IgD-negative memory B cell (primary cell): ENCODE results near the gene RAD51B. TPM values are rescaled to one million over a fixed set of nuclear protein-coding genes. Genes with fewer than 3 reads are reported as not detected.

Source experiments
- H3K27ac Mint-ChIP-seq, 3 donors: one replicate each; pipeline ENCODE4 v1.8.0; 2020 to 2022; ENCODE audit warnings: mild to moderate bottlenecking in 3 of 3, mixed read lengths in 3 of 3, moderate library complexity in 1 of 3
- H3K27me3 Mint-ChIP-seq: one replicate; pipeline ENCODE4 v1.8.0; 2021; ENCODE audit warnings: mixed read lengths
- H3K36me3 Mint-ChIP-seq: one replicate; pipeline ENCODE4 v1.8.0; 2020; ENCODE audit warnings: mild to moderate bottlenecking, mixed read lengths
- H3K4me1 Mint-ChIP-seq, 3 donors: one replicate each; pipeline ENCODE4 v1.8.0; 2020 to 2022; ENCODE audit warnings: mixed read lengths in 3 of 3, mild to moderate bottlenecking in 1 of 3
- H3K4me3 Mint-ChIP-seq, 4 donors: one replicate each; pipeline ENCODE4 v1.8.0; 2020 to 2022; ENCODE audit warnings: mild to moderate bottlenecking in 4 of 4, mixed read lengths in 4 of 4, moderate library complexity in 3 of 4
- H3K9me3 Mint-ChIP-seq, 3 donors: one replicate each; pipeline ENCODE4 v1.8.0; 2020 to 2021; ENCODE audit warnings: mixed read lengths in 3 of 3, mild to moderate bottlenecking in 1 of 3
- polyA plus RNA-seq: library from polyadenylated mRNA; unstranded; fragments of 300-500 nt; fragmentation: Illumina TruSeq; gene quantifications from one replicate; pipeline ENCODE4 v1.2.3, GENCODE V29; 2021

Gene RAD51B
- polyA plus RNA-seq, 1 donor from 2014 or later: 24.9 TPM

- H3K27me3 Mint-ChIP-seq: peaks cover 4% of the 10 kb centered on the region
- peaks cover 6 to 13% (median 11%) of the 10 kb centered on the region in 3 donors for H3K4me1 Mint-ChIP-seq
- H3K9me3 Mint-ChIP-seq: peaks cover 0 to under 1% (median under 1%) of the 10 kb centered on the region in 3 donors
- no peak overlapping the region for H3K4me3 Mint-ChIP-seq
- peak overlapping the region in 1 of 3 donors; percentile 46 for H3K27ac Mint-ChIP-seq
- H3K36me3 Mint-ChIP-seq: peaks cover 3% of the 10 kb centered on the region
Measured at GRCh38 chr14:68623826-68624225, 804.2 kb downstream of the RAD51B start.

GRCh38 chr14:68624541-68625220 lies 805.1 kb downstream of the RAD51B start:
- no peak overlapping the region for H3K27ac Mint-ChIP-seq
- no peak overlapping the region for H3K4me3 Mint-ChIP-seq
- peaks cover 8 to 14% (median 14%) of the 10 kb centered on the region in 3 donors for H3K4me1 Mint-ChIP-seq
- peaks cover 4% of the 10 kb centered on the region for H3K27me3 Mint-ChIP-seq
- H3K36me3 Mint-ChIP-seq: peaks cover 3% of the 10 kb centered on the region
- no peaks in the 10 kb centered on the region for H3K9me3 Mint-ChIP-seq

GRCh38 chr14:68625366-68626090 lies 805.9 kb downstream of the RAD51B start:
- peaks cover 3% of the 10 kb centered on the region for H3K36me3 Mint-ChIP-seq
- peaks cover 8 to 14% (median 14%) of the 10 kb centered on the region in 3 donors for H3K4me1 Mint-ChIP-seq
- no peak overlapping the region for H3K4me3 Mint-ChIP-seq
- H3K27me3 Mint-ChIP-seq: peaks cover 4% of the 10 kb centered on the region
- peak overlapping the region in 1 of 3 donors; percentile 41 for H3K27ac Mint-ChIP-seq
- no peaks in the 10 kb centered on the region for H3K9me3 Mint-ChIP-seq

GRCh38 chr14:68626386-68626785 lies 806.8 kb downstream of the RAD51B start:
- H3K27me3 Mint-ChIP-seq: peaks cover 4% of the 10 kb centered on the region
- H3K27ac Mint-ChIP-seq: no peak overlapping the region
- peaks cover 8 to 14% (median 14%) of the 10 kb centered on the region in 3 donors for H3K4me1 Mint-ChIP-seq
- H3K4me3 Mint-ChIP-seq: no peak overlapping the region
- H3K36me3 Mint-ChIP-seq: peaks cover 3% of the 10 kb centered on the region
- H3K9me3 Mint-ChIP-seq: no peaks in the 10 kb centered on the region

- H3K4me1 Mint-ChIP-seq: peaks cover 8 to 14% (median 14%) of the 10 kb centered on the region in 3 donors
- H3K36me3 Mint-ChIP-seq: peaks cover 3% of the 10 kb centered on the region
- H3K27ac Mint-ChIP-seq: no peak overlapping the region
- H3K27me3 Mint-ChIP-seq: peaks cover 4% of the 10 kb centered on the region
- H3K9me3 Mint-ChIP-seq: no peaks in the 10 kb centered on the region
- no peak overlapping the region for H3K4me3 Mint-ChIP-seq
Measured at GRCh38 chr14:68627050-68627867, 807.7 kb downstream of the RAD51B start.

- H3K9me3 Mint-ChIP-seq: no peaks in the 10 kb centered on the region
- peak overlapping the region in 1 of 3 donors; percentile 41 for H3K27ac Mint-ChIP-seq
- H3K27me3 Mint-ChIP-seq: peaks cover 4% of the 10 kb centered on the region
- H3K4me1 Mint-ChIP-seq: peaks cover 5 to 14% (median 12%) of the 10 kb centered on the region in 3 donors
- peaks cover 2% of the 10 kb centered on the region for H3K36me3 Mint-ChIP-seq
- peak overlapping the region in 3 of 4 donors; percentile 78 to 88 (median 85) for H3K4me3 Mint-ChIP-seq
Measured at GRCh38 chr14:68627868-68628604, 808.5 kb downstream of the RAD51B start.

GRCh38 chr14:68628605-68629310 lies 809.2 kb downstream of the RAD51B start:
- Mint-ChIP-seq H3K4me3 (peak overlapping the region; percentile 38 to 88 (median 82)), H3K36me3 (peaks cover 2% of the 10 kb centered on the region), H3K27ac (peak overlapping the region in 2 of 3 donors; percentile 41 to 76), H3K27me3 (peaks cover 4% of the 10 kb centered on the region), H3K4me1 (peaks cover 7 to 16% (median 11%) of the 10 kb centered on the region in 3 donors), H3K9me3 (no peaks in the 10 kb centered on the region)

GRCh38 chr14:68630081-68630571 lies 810.5 kb downstream of the RAD51B start:
- H3K9me3 Mint-ChIP-seq: no peaks in the 10 kb centered on the region
- peaks cover 4% of the 10 kb centered on the region for H3K27me3 Mint-ChIP-seq
- peaks cover 7 to 11% (median 11%) of the 10 kb centered on the region in 3 donors for H3K4me1 Mint-ChIP-seq
- no peak overlapping the region for H3K4me3 Mint-ChIP-seq
- peak overlapping the region in 1 of 3 donors; percentile 42 for H3K27ac Mint-ChIP-seq
- peaks cover 2% of the 10 kb centered on the region for H3K36me3 Mint-ChIP-seq

- H3K27me3 Mint-ChIP-seq: peaks cover 4% of the 10 kb centered on the region
- no peak overlapping the region for H3K4me3 Mint-ChIP-seq
- H3K4me1 Mint-ChIP-seq: peaks cover 7 to 11% (median 11%) of the 10 kb centered on the region in 3 donors
- no peaks in the 10 kb centered on the region for H3K9me3 Mint-ChIP-seq
- H3K36me3 Mint-ChIP-seq: peaks cover 2% of the 10 kb centered on the region
- H3K27ac Mint-ChIP-seq: peak overlapping the region in 1 of 3 donors; percentile 42
Measured at GRCh38 chr14:68630611-68631393, 811.2 kb downstream of the RAD51B start.

- no peak overlapping the region for H3K4me3 Mint-ChIP-seq
- H3K4me1 Mint-ChIP-seq: peaks cover 7 to 11% (median 11%) of the 10 kb centered on the region in 3 donors
- H3K27me3 Mint-ChIP-seq: peaks cover 4% of the 10 kb centered on the region
- peaks cover 2% of the 10 kb centered on the region for H3K36me3 Mint-ChIP-seq
- no peak overlapping the region for H3K27ac Mint-ChIP-seq
- no peaks in the 10 kb centered on the region for H3K9me3 Mint-ChIP-seq
Measured at GRCh38 chr14:68631394-68632053, 811.9 kb downstream of the RAD51B start.

- Mint-ChIP-seq H3K4me3 (no peak overlapping the region), H3K27ac (peak overlapping the region in 1 of 3 donors; percentile 46), H3K4me1 (peaks cover 7 to 11% (median 10%) of the 10 kb centered on the region in 3 donors), H3K9me3 (no peaks in the 10 kb centered on the region), H3K27me3 (peaks cover 4% of the 10 kb centered on the region), H3K36me3 (peaks cover 2% of the 10 kb centered on the region)
Measured at GRCh38 chr14:68632054-68632895, 812.7 kb downstream of the RAD51B start.
